Right atrium auricular region (tissue), 2 donors: ENCODE data around the gene PRR29. TPM values are rescaled to one million over a fixed set of nuclear protein-coding genes. Genes with fewer than 3 reads are reported as not detected.
A peak's percentile ranks its signal among the peaks of the same experiment; 100 is the strongest.

Experiments used
- DNase-seq: peaks from one replicate; pipeline ENCODE4 v3.0.0-alpha.2; 2019; ENCODE audit warnings: low spot score
- H3K27ac ChIP-seq, 2 donors: fragments of 200-600 bp; sonication (generic); 1 replicate in 1 of 2; 2 replicates in 1 of 2; pipeline ENCODE4 v1.5.1; 2016 to 2019
- H3K27me3 ChIP-seq, 2 donors: fragments of 200-600 bp; sonication (generic); one replicate each; pipeline versions ENCODE4 v1.5.1 to v1.6.0; 2017 to 2019
- H3K36me3 ChIP-seq: fragments of 200-600 bp; sonication (generic); one replicate; pipeline ENCODE4 v1.5.1; 2016
- H3K4me1 ChIP-seq, 2 donors: fragments of 200-600 bp; sonication (generic); one replicate each; pipeline versions ENCODE4 v1.5.1 to v1.6.0; 2017 to 2019
- H3K4me3 ChIP-seq, 2 donors: fragments of 200-600 bp; sonication (generic); 1 replicate in 1 of 2; 2 replicates in 1 of 2; pipeline ENCODE4 v1.5.1; 2017 to 2019; ENCODE audit warnings: mild to moderate bottlenecking in 1 of 2, moderate library complexity in 1 of 2
- H3K9me3 ChIP-seq, 2 donors: fragments of 200-600 bp; sonication (generic); one replicate each; pipeline ENCODE4 v1.5.1; 2019
- total RNA-seq, 2 donors: library from RNA; depleted of rRNA; stranded (reverse); fragments of >200 nt; gene quantifications; one replicate each; pipeline ENCODE4 v1.1.0, GENCODE V29; 2016
- TF ChIP-seq, protein P1 (sequence below), 2 donors: fragments of 200-600 bp; sonication (generic); IDR thresholded peaks; one replicate each; pipeline ENCODE4 v1.5.1; 2019; ENCODE audit warnings: antibody characterized with exemption in 2 of 2

The PRR29 gene
- total RNA-seq, 2 donors from 2014 or later: 0.08 TPM; not detected in 1

DNA sequence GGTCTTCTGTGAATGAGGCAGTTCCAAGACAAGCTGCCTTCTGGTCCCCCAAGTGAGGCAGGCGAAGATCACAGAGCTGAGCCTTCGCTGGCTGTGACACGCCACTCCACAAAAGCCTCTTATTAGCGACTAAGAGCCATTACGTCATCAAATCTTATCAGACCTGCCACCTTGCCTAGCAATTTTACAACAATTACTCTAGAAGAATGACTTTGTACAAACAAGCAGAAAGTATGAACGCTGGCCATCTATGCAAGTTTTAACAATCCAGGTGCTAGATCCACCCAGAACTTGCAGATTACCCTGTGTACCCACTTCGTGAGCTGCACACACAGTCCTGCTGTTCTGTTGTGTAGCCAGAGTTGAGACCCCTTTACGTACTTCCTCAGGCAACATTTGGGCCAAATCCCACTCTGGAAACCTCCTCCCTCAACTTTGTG, 26.1 kb downstream of the PRR29 start:
- H3K9me3 ChIP-seq: no peaks in the 10 kb centered on the region

DNA sequence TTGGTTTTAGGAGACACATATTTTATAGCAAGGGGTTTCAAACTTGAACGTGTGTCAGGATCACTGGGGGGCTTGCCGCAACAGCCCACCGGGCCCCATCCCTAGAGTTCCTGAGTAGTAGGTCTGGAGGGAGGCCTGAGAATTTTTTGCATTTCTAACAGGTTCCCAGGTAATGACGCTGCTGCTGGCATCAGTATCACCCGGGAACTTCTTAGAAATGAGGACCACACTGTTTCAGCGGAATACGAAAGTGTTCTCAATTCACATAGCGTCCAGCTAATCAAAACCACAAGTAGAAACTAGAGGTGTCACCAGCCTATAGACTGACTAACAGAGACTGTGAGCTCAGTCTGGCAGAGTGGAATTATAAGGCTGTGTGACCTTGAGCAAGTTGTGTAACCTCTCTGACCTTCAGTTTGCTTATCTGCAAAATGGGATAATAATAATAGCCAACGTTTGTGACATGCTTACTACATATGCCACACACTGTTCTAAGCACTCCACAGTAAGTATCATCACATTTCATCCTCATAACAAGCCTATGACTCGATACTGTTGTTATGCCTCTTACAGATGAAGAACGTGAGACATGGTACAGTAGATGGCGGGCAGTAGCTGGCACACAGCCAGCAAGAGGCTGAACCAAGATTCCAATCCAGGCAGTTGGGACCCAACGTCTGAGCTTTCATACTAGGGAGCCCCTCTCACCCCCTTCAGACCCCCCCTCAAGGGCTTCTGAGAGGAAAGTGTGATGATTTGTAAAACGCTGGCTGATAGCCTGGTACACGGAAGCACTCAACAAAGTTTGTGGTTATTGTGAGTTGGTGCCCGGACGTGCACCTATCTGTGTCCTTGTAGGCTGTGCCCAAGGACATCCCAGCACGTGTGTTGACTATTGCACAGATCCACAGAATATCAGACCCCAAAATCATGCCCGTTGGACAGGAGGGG, 26.9 kb downstream of the PRR29 start:
- Histone ChIP-seq H3K4me3 (no peak overlapping the region), H3K27me3 (no peaks in the 10 kb centered on the region), H3K36me3 (no peaks in the 10 kb centered on the region), H3K9me3 (no peaks in the 10 kb centered on the region), H3K4me1 (peaks cover 0 to 11% of the 10 kb centered on the region in 2 donors), H3K27ac (peak overlapping the region in 1 of 2 donors; percentile 36)
- TF ChIP-seq, protein P1, sequence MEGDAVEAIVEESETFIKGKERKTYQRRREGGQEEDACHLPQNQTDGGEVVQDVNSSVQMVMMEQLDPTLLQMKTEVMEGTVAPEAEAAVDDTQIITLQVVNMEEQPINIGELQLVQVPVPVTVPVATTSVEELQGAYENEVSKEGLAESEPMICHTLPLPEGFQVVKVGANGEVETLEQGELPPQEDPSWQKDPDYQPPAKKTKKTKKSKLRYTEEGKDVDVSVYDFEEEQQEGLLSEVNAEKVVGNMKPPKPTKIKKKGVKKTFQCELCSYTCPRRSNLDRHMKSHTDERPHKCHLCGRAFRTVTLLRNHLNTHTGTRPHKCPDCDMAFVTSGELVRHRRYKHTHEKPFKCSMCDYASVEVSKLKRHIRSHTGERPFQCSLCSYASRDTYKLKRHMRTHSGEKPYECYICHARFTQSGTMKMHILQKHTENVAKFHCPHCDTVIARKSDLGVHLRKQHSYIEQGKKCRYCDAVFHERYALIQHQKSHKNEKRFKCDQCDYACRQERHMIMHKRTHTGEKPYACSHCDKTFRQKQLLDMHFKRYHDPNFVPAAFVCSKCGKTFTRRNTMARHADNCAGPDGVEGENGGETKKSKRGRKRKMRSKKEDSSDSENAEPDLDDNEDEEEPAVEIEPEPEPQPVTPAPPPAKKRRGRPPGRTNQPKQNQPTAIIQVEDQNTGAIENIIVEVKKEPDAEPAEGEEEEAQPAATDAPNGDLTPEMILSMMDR (IDR thresholded peaks at IDR 0.05): no peak
- DNase-seq: no peak

More for the DNA sequence above, 26.1 kb downstream of the PRR29 start:
- no peak for DNase-seq
- H3K4me3 ChIP-seq: no peak overlapping the region
- peak overlapping the region in 1 of 2 donors; percentile 36 for H3K27ac ChIP-seq
- no peaks in the 10 kb centered on the region for H3K27me3 ChIP-seq
- H3K4me1 ChIP-seq: peaks cover 0 to 11% of the 10 kb centered on the region in 2 donors
- TF ChIP-seq, protein P1 (IDR thresholded peaks at IDR 0.05): no peak
- H3K36me3 ChIP-seq: no peaks in the 10 kb centered on the region

DNA sequence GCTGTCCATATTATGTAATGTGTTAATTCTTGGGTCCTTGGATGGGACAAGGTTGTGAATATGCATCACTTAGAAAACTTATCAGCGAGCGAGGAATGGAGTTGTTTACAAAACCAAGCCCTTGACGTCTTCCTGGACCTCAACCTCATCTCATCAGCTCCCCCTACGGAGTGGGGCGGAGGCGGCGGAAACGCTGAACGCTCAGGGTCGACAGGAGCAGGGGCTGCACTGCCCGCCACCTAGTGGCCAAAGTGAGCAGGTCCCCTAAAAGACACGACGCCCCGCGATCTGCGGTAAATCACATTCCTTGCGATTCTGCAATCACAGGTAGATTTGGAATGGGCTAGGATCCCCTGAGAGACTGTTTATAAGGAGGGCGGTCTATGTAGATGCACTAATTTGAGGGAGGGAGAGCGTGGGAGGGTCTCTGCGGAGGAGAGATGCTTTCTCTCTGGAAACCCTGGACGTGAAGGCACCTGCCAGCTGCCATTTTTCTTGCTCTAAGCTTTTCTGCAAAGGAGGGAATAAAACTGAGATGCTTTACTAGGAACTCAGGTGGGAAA, 27.7 kb downstream of the PRR29 start:
- Histone ChIP-seq H3K9me3 (no peaks in the 10 kb centered on the region), H3K27me3 (no peaks in the 10 kb centered on the region), H3K4me1 (peaks cover 0 to 11% of the 10 kb centered on the region in 2 donors), H3K4me3 (no peak overlapping the region), H3K36me3 (no peaks in the 10 kb centered on the region), H3K27ac (peak overlapping the region in 1 of 2 donors; percentile 36)
- TF ChIP-seq, protein P1 (IDR thresholded peaks at IDR 0.05): peak; percentile 89 to 98
- DNase-seq: no peak

DNA sequence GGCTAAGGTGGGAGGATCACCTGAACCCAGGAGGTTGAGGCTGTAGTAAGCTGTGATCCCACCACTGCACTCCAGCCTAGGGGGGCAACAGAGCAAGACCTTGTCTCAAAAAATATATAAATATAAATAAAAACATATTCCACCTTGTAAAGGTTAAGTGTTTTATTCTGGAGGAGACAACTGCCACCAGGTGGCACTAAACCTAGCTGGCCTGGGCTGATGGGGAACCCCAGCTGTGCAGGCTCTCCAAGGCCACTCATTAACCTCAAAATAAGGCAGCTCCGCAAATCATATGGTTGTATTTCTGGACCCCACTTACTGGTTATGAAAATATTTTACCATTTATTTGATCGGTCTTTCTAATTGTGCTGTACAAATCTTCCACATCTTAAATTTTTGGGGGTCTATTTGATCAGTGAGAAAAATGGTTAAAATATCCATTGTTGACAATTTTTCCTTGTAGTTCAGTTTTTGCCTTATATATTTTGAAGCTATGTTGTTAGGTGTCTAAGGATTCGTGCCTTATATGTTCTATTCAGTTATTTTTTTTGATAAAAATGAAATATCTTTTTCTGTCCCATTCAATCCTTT, 30.8 kb downstream of the PRR29 start:
- no peaks in the 10 kb centered on the region for H3K9me3 ChIP-seq
- TF ChIP-seq, protein P1 (IDR thresholded peaks at IDR 0.05): peak; percentile 73 to 86
- peaks cover 0 to 11% of the 10 kb centered on the region in 2 donors for H3K4me1 ChIP-seq
- no peak overlapping the region for H3K27ac ChIP-seq
- no peaks in the 10 kb centered on the region for H3K27me3 ChIP-seq
- no peaks in the 10 kb centered on the region for H3K36me3 ChIP-seq
- H3K4me3 ChIP-seq: no peak overlapping the region
- peak; percentile 67 for DNase-seq

DNA sequence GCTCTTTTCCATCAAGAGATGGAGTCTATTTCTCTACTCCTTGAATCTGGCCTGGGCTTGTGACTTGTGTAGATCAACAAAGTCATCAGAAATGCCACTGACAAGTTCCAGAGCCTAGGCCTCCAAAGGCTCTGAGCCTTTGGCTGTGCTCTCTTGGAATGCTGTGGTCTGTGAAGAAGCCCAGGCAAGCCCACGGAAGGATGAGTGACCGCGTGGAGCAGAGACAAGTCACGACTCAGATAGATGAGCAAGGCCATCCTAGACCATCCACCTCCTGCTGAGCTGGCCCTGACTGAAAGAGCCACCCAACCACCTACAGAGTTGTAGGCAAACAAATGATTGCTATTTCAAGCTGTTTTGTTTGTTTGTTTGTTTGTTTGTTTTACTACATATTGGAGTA, 33.9 kb downstream of the PRR29 start:
- DNase-seq: no peak
- no peaks in the 10 kb centered on the region for H3K36me3 ChIP-seq
- TF ChIP-seq, protein P1 (IDR thresholded peaks at IDR 0.05): no peak

More for the DNA sequence above, 33.9 kb downstream of the PRR29 start:
- no peaks in the 10 kb centered on the region for H3K27me3 ChIP-seq
- H3K27ac ChIP-seq: no peak overlapping the region
- no peaks in the 10 kb centered on the region for H3K9me3 ChIP-seq
- no peak overlapping the region for H3K4me3 ChIP-seq
- H3K4me1 ChIP-seq: no peaks in the 10 kb centered on the region
